T-helper 1 cell treated with Interleukin-12 subunit alpha and Interleukin-12 subunit beta and Interleukin-4 antibody, amounts not matched to agents 30 ng/mL and 1 ng/mL, for 36 hours (primary cell): ENCODE data around the gene TERC. TPM values are rescaled to one million over a fixed set of nuclear protein-coding genes. Genes with fewer than 3 reads are reported as not detected.

Experiments
- total RNA-seq: library from RNA; stranded (reverse); gene quantifications from 2 replicates; pipeline ENCODE4 v1.2.3, GENCODE V29; 2022

TERC gene
- total RNA-seq, 1 donor from 2014 or later, result 3.1 TPM

Other genes with a start within 250 kb of the TERC start
- gene MECOM, start 101.3 kb downstream of the TERC start, total RNA-seq, result not detected in 2 replicates
- 0.39 and 0.59 TPM in 2 replicates for gene ACTRT3, start 4.5 kb upstream of the TERC start, total RNA-seq
- 15.1 and 17.7 TPM in 2 replicates for gene MYNN, start 8.3 kb upstream of the TERC start, total RNA-seq
- not detected in 2 replicates for gene LRRIQ4, start 47.8 kb upstream of the TERC start, total RNA-seq
- gene LRRC34, start 47.8 kb upstream of the TERC start, total RNA-seq, result 1.5 and 1.9 TPM in 2 replicates
- not detected in 2 replicates for gene LRRC31, start 104.9 kb upstream of the TERC start, total RNA-seq
- gene SAMD7, start 146.5 kb upstream of the TERC start, total RNA-seq, result not detected in 2 replicates
- gene SEC62, start 201.7 kb upstream of the TERC start, total RNA-seq, result 76.8 and 87.2 TPM in 2 replicates